Calu3 (cell line): Measurements from ENCODE around the gene RNASE8. TPM values are rescaled to one million over a fixed set of nuclear protein-coding genes. Genes with fewer than 3 reads are reported as not detected.

ENCODE experiments used
- BruUV-seq: library from RNA; stranded (reverse); fragments of 400-500 nt; replicated peaks from 2 replicates; lab custom pipeline; 2021; lab: Mats Ljungman, UMichigan
- CTCF ChIA-PET: fragments of 300-600 bp; sonication (Branson Sonifier 250); formaldehyde crosslinking; loops from one replicate; lab custom pipeline; 2022; ENCODE audit warnings: antibody characterized with exemption; lab: Charles Lee
- DNase-seq: peaks from one replicate; pipeline ENCODE4 v3.0.0; 2022
- H3K27ac Mint-ChIP-seq: one replicate; pipeline ENCODE4 v1.8.0; 2022; ENCODE audit warnings: mixed read lengths; ENCODE audit not compliant: unreplicated experiment
- H3K27me3 Mint-ChIP-seq: one replicate; pipeline ENCODE4 v1.8.0; 2022; ENCODE audit warnings: mixed read lengths; ENCODE audit not compliant: unreplicated experiment
- H3K36me3 Mint-ChIP-seq: one replicate; pipeline ENCODE4 v1.8.0; 2022; ENCODE audit warnings: mild to moderate bottlenecking, moderate library complexity, mixed read lengths; ENCODE audit not compliant: insufficient read depth, unreplicated experiment
- H3K4me1 Mint-ChIP-seq: one replicate; pipeline ENCODE4 v1.8.0; 2022; ENCODE audit warnings: mild to moderate bottlenecking, low read depth, mixed read lengths; ENCODE audit not compliant: unreplicated experiment
- H3K4me3 Mint-ChIP-seq: one replicate; pipeline ENCODE4 v1.8.0; 2022; ENCODE audit warnings: mild to moderate bottlenecking, low read depth, moderate library complexity, mixed read lengths; ENCODE audit not compliant: unreplicated experiment
- H3K9me3 Mint-ChIP-seq: one replicate; pipeline ENCODE4 v1.8.0; 2022; ENCODE audit warnings: low read depth, mixed read lengths; ENCODE audit not compliant: unreplicated experiment
- intact Hi-C: fragments of 100-400 bp; cut with micrococcal nuclease; formaldehyde crosslinking; loops from one replicate; pipeline ENCODE4 v1.10.0; 2022; ENCODE audit not compliant: unreplicated experiment
- total RNA-seq: library from RNA; stranded (reverse); gene quantifications from 2 replicates; pipeline ENCODE4 v1.2.3, GENCODE V29; 2022
- TF ChIP-seq, protein P1 (sequence below): fragments of 200-600 bp; IDR thresholded peaks from one replicate; pipeline ENCODE4 v1.8.0; 2022; ENCODE audit warnings: antibody characterized with exemption; ENCODE audit not compliant: unreplicated experiment

RNASE8 gene
- total RNA-seq, 1 experiment from 2014 or later, result not detected

DNA sequence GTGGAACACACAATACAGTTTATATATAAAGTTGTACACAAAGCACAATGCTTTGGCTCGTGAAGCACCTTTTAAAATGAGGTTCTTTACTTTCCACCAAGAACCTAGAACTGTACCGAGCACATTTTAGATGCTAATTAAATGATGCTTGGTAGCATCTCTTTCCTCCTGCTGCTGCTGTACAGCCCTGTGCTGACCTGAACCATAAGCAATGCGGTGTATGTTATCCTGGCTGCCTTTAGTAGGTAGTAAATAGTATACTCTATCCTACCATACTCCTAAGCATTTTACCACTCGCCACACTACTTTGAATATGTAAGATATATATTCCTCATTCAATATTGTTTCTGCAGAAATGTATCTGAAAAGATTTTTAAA lies 2.9 kb upstream of the RNASE8 start:
- no TSS peak for BruUV-seq
- Mint-ChIP-seq H3K27me3 (peaks cover under 1% of the 10 kb centered on the region), H3K9me3 (no peaks in the 10 kb centered on the region), H3K4me1 (peaks cover 21% of the 10 kb centered on the region), H3K27ac (no peak overlapping the region), H3K4me3 (no peak overlapping the region), H3K36me3 (no peaks in the 10 kb centered on the region)
- intact Hi-C loops, result no loop called here
- CTCF ChIA-PET, result interaction anchor here (1.2 to 1.4 kb wide), 2 partner anchors 14 to 40 kb away, joined by 4 read pairs; no protein-coding TSS in a partner anchor
- TF ChIP-seq, protein P1, sequence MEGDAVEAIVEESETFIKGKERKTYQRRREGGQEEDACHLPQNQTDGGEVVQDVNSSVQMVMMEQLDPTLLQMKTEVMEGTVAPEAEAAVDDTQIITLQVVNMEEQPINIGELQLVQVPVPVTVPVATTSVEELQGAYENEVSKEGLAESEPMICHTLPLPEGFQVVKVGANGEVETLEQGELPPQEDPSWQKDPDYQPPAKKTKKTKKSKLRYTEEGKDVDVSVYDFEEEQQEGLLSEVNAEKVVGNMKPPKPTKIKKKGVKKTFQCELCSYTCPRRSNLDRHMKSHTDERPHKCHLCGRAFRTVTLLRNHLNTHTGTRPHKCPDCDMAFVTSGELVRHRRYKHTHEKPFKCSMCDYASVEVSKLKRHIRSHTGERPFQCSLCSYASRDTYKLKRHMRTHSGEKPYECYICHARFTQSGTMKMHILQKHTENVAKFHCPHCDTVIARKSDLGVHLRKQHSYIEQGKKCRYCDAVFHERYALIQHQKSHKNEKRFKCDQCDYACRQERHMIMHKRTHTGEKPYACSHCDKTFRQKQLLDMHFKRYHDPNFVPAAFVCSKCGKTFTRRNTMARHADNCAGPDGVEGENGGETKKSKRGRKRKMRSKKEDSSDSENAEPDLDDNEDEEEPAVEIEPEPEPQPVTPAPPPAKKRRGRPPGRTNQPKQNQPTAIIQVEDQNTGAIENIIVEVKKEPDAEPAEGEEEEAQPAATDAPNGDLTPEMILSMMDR, result no peak
- DNase-seq, result no peak

DNA sequence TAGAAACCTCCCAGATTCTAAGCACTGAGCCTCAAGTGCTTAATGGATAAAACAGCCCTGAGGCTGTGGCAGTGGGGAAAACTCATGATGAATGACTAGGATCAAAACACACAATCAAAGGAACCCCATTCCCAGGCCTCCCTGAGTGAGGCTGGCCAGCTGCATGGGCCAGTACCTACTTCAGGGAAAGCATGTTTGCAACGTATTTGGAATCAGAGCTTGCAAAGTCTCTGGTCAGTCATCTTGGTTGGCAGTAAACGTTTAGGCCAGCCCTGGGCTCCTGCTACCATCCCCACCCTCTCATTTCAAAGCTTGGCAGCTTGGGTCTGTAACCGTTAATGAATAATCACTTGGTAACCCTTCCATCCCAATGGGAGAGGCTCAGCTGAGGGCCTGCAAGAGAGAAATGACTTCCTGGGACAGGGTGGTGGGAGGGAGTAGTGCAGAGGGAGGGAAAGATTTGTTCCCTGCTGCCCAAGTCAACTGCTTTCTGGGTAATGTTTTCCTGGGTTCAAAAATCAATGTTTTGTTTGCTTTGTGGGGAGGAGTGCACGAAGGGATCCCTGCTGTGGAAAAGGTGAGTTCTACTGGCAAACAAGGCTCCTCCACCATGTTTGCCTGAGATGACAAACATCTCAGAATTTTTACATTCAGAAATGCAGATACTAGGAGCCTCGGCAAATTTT lies 2.0 kb upstream of the RNASE8 start:
- Mint-ChIP-seq H3K4me3 (no peak overlapping the region), H3K27me3 (peaks cover 9% of the 10 kb centered on the region), H3K9me3 (no peaks in the 10 kb centered on the region), H3K4me1 (peaks cover 21% of the 10 kb centered on the region), H3K27ac (no peak overlapping the region), H3K36me3 (no peaks in the 10 kb centered on the region)
- TF ChIP-seq, protein P1, result no peak
- DNase-seq, result no peak
- intact Hi-C loops, result no loop called here
- CTCF ChIA-PET, result interaction anchor here (1.2 to 1.8 kb wide), 2 partner anchors 13 to 16 kb away, joined by 4 read pairs; no protein-coding TSS in a partner anchor
- no TSS peak for BruUV-seq

DNA sequence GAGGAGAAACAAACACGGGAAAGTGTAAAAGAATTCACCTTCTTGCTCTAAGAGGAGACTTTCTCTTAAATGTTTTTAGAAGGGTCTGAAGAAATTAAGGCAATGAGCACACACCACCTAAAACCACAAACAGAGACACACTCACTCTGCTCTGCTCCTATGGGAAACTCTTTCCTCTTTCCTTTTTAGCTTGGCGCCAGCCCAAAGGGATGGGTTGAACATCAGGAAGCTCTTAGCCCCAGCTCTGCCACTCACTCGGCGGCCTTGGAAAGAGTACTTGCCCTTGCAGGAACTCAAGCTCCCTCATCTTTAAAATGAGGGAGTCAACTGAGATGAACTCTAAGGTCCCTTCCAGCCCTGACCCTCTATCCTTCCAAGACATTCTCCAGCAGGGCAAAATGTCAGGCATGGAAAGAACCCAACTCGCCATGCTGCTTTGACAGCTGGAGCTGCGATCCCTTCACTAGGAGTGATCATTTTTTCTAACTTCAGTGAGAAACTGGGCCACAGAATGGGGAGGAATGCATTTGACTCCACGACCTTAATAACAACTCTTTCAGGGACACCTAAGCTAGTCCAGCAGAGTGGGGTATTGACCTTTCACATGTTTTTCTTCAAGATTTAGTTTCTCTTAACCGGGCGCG lies 980 bp upstream of the RNASE8 start:
- H3K36me3 Mint-ChIP-seq, result no peaks in the 10 kb centered on the region
- peaks cover 16% of the 10 kb centered on the region for H3K27me3 Mint-ChIP-seq
- DNase-seq, result no peak
- TF ChIP-seq, protein P1, result no peak
- intact Hi-C loops, result no loop called here
- H3K9me3 Mint-ChIP-seq, result no peaks in the 10 kb centered on the region
- no peak overlapping the region for H3K4me3 Mint-ChIP-seq
- H3K27ac Mint-ChIP-seq, result no peak overlapping the region
- H3K4me1 Mint-ChIP-seq, result peaks cover 21% of the 10 kb centered on the region
- BruUV-seq, result no TSS peak
- CTCF ChIA-PET, result interaction anchor here (1.0 to 1.8 kb wide), 2 partner anchors 17 to 41 kb away, joined by 4 to 6 read pairs; no protein-coding TSS in a partner anchor

DNA sequence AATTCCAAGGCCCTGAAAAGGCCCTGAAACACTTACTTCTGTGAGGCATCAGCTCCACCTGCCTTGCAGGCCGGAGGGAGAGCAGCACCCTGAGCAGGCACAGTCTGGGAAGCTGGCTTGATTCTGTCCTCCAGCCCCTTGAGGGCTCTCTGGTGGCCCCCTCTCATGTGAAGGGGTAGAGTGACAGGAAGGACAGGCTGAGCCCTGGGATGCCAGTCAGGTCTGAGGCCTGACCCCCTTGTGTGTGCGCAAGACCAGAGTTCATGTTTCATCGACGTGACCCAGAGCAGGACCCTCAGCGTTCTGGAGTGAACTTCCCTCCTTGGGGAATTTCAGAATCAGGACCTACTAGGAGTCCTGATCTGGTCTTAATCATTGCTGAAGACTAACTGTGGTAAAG lies 1.3 kb downstream of the RNASE8 start:
- Mint-ChIP-seq H3K9me3 (no peaks in the 10 kb centered on the region), H3K4me3 (no peak overlapping the region), H3K27me3 (peaks cover 16% of the 10 kb centered on the region), H3K36me3 (no peaks in the 10 kb centered on the region), H3K4me1 (peaks cover 18% of the 10 kb centered on the region), H3K27ac (no peak overlapping the region)
- BruUV-seq, result no TSS peak
- TF ChIP-seq, protein P1, result no peak
- no peak for DNase-seq
- intact Hi-C loops, result no loop called here
- CTCF ChIA-PET, result interaction anchor here (0.7 to 1.5 kb wide), 2 partner anchors 42 to 43 kb away, joined by 3 read pairs; partner anchors contain the start of gene TMEM253
